ENCODE measurements around the gene LGALS1.
"Not testable (repeated sequence)": the region's sequence is repeated elsewhere in the genome, so short reads cannot be mapped to it uniquely, and the experiment has no call there.

LGALS1 gene

DNA sequence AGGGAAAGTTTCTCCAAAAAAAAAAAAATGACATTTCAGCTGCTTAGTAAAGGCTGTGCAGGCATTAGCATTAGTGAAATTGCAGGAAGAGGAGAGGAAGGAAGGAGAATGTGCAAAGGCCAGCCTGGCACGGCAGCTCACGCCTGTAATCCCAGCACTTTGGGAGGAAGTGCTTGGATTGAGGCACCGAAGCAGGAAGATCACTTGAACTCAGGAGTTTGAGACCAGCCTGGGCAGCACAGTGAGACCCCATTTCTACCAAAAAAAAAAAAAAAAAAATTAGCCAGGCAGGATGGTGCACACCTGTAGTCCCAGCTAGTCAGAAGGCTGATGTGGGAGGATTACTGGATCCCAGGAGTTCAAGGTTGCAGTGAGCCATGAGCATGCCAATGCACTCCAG, 29.2 kb downstream of the LGALS1 start:
- Histone ChIP-seq H3K4me3 (ENCODE audit: low read depth, low read length) (no peak overlapping the region), H3K9ac (ENCODE audit: low read depth, low read length) (no peak overlapping the region), H3K27me3 (ENCODE audit: control insufficient read depth, insufficient read depth, low read length) (no peaks in the 10 kb centered on the region), H3K9me3 (ENCODE audit: control insufficient read depth, insufficient read depth, low read length) (no peaks in the 10 kb centered on the region), H3K4me1 (ENCODE audit: control insufficient read depth, insufficient read depth, low read length) (no peaks in the 10 kb centered on the region), H3K36me3 (ENCODE audit: control insufficient read depth, insufficient read depth, low read length) (peaks cover 17% of the 10 kb centered on the region)

DNA sequence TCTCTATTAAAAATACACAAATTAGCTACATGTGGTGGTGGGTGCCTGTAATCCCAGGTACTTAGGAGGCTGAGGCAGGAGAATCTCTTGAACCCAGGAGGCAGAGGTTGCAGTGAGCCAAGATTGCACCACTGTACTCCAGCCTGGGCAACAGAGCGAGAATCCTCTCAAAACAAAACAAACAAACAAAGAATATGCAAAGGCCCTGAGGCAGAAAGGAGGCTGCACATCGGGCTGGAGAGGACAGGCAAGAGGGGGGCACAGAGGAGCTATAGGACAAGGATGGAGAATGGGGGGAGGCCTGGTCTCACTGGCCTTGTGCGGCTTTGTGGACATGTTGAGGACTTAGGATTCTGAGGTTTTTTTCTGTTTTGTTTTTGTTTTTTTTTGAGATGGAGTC, 29.8 kb downstream of the LGALS1 start:
- Histone ChIP-seq H3K9ac (ENCODE audit: low read depth, low read length) (no peak overlapping the region), H3K4me3 (ENCODE audit: low read depth, low read length) (no peak overlapping the region), H3K27me3 (ENCODE audit: control insufficient read depth, insufficient read depth, low read length) (no peaks in the 10 kb centered on the region), H3K9me3 (ENCODE audit: control insufficient read depth, insufficient read depth, low read length) (no peaks in the 10 kb centered on the region), H3K4me1 (ENCODE audit: control insufficient read depth, insufficient read depth, low read length) (no peaks in the 10 kb centered on the region), H3K36me3 (ENCODE audit: control insufficient read depth, insufficient read depth, low read length) (peaks cover 22% of the 10 kb centered on the region)

- H3K36me3 ChIP-seq (ENCODE audit: control insufficient read depth, insufficient read depth, low read length) = peaks cover 14% of the 10 kb centered on the region
- no peaks in the 10 kb centered on the region for H3K9me3 ChIP-seq (ENCODE audit: control insufficient read depth, insufficient read depth, low read length)
- H3K4me1 ChIP-seq (ENCODE audit: control insufficient read depth, insufficient read depth, low read length) = no peaks in the 10 kb centered on the region
- no peak overlapping the region for H3K9ac ChIP-seq (ENCODE audit: low read depth, low read length)
- no peaks in the 10 kb centered on the region for H3K27me3 ChIP-seq (ENCODE audit: control insufficient read depth, insufficient read depth, low read length)
- H3K4me3 ChIP-seq (ENCODE audit: low read depth, low read length) = no peak overlapping the region
These were observed 33.4 kb downstream of the LGALS1 start for GRCh38 chr22:37708580-37709444.

DNA sequence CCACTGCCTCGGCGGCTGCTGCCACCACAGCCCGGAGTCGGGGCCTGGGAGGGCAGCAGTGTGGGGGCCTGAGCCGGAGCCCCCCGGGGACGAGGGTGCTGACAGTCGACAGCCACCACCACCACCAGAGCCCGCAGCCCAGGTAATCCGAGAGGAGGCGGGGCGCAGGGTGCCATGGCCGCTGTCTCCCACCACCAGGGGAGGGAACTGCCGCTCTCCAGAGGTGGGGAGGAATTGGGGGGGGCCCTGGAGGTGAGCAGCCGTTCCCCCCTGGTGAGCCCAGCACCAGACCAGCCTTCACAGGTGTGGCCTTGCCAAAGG, 34.0 kb downstream of the LGALS1 start:
- H3K27me3 ChIP-seq (ENCODE audit: control insufficient read depth, insufficient read depth, low read length) = no peaks in the 10 kb centered on the region
- H3K4me3 ChIP-seq (ENCODE audit: low read depth, low read length) = no peak overlapping the region
- H3K9me3 ChIP-seq (ENCODE audit: control insufficient read depth, insufficient read depth, low read length) = no peaks in the 10 kb centered on the region
- H3K36me3 ChIP-seq (ENCODE audit: control insufficient read depth, insufficient read depth, low read length) = peaks cover 14% of the 10 kb centered on the region
- no peak overlapping the region for H3K9ac ChIP-seq (ENCODE audit: low read depth, low read length)
- no peaks in the 10 kb centered on the region for H3K4me1 ChIP-seq (ENCODE audit: control insufficient read depth, insufficient read depth, low read length)

- H3K9me3 ChIP-seq (ENCODE audit: control insufficient read depth, insufficient read depth, low read length) = no peaks in the 10 kb centered on the region
- no peaks in the 10 kb centered on the region for H3K27me3 ChIP-seq (ENCODE audit: control insufficient read depth, insufficient read depth, low read length)
- peaks cover 14% of the 10 kb centered on the region for H3K36me3 ChIP-seq (ENCODE audit: control insufficient read depth, insufficient read depth, low read length)
- no peak overlapping the region for H3K9ac ChIP-seq (ENCODE audit: low read depth, low read length)
- no peak overlapping the region for H3K4me3 ChIP-seq (ENCODE audit: low read depth, low read length)
- H3K4me1 ChIP-seq (ENCODE audit: control insufficient read depth, insufficient read depth, low read length) = no peaks in the 10 kb centered on the region
These were observed 35.2 kb downstream of the LGALS1 start for GRCh38 chr22:37710675-37711074.

GRCh38 chr22:37711490-37711889, 36.1 kb downstream of the LGALS1 start:
- Histone ChIP-seq H3K36me3 (ENCODE audit: control insufficient read depth, insufficient read depth, low read length) (peaks cover 8% of the 10 kb centered on the region), H3K4me1 (ENCODE audit: control insufficient read depth, insufficient read depth, low read length) (no peaks in the 10 kb centered on the region), H3K9me3 (ENCODE audit: control insufficient read depth, insufficient read depth, low read length) (no peaks in the 10 kb centered on the region), H3K27me3 (ENCODE audit: control insufficient read depth, insufficient read depth, low read length) (no peaks in the 10 kb centered on the region), H3K4me3 (ENCODE audit: low read depth, low read length) (no peak overlapping the region), H3K9ac (ENCODE audit: low read depth, low read length) (no peak overlapping the region)

DNA sequence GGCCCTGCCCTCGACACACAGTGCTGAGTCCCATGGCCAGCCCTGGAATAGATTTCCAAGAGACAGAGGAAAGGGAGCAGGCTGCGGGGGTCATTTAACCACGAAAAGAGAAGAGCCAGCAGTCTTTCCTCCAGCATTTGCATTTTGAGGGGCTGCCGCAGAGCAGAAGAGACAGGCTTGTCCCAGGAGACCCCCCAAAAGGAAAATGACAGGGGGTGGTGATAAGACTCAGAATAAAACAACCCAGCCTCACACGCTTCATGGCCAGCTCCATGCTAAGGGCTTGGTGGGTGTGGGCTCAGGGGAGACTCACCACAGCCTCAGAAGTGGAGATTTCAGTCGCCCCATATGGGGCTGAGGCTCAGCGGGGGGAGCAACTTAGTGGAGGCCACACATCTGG, 38.3 kb downstream of the LGALS1 start:
- Histone ChIP-seq H3K36me3 (ENCODE audit: control insufficient read depth, insufficient read depth, low read length) (peaks cover 11% of the 10 kb centered on the region), H3K4me1 (ENCODE audit: control insufficient read depth, insufficient read depth, low read length) (no peaks in the 10 kb centered on the region), H3K9me3 (ENCODE audit: control insufficient read depth, insufficient read depth, low read length) (no peaks in the 10 kb centered on the region), H3K4me3 (ENCODE audit: low read depth, low read length) (no peak overlapping the region), H3K27me3 (ENCODE audit: control insufficient read depth, insufficient read depth, low read length) (no peaks in the 10 kb centered on the region), H3K9ac (ENCODE audit: low read depth, low read length) (no peak overlapping the region)

GRCh38 chr22:37714634-37715033, 39.2 kb downstream of the LGALS1 start:
- H3K9me3 ChIP-seq (ENCODE audit: control insufficient read depth, insufficient read depth, low read length) = no peaks in the 10 kb centered on the region
- no peaks in the 10 kb centered on the region for H3K4me1 ChIP-seq (ENCODE audit: control insufficient read depth, insufficient read depth, low read length)
- H3K4me3 ChIP-seq (ENCODE audit: low read depth, low read length) = no peak overlapping the region
- H3K36me3 ChIP-seq (ENCODE audit: control insufficient read depth, insufficient read depth, low read length) = peaks cover 9% of the 10 kb centered on the region
- H3K27me3 ChIP-seq (ENCODE audit: control insufficient read depth, insufficient read depth, low read length) = no peaks in the 10 kb centered on the region
- H3K9ac ChIP-seq (ENCODE audit: low read depth, low read length) = no peak overlapping the region

GRCh38 chr22:37715760-37716159, 40.3 kb downstream of the LGALS1 start:
- H3K27me3 ChIP-seq (ENCODE audit: control insufficient read depth, insufficient read depth, low read length) = no peaks in the 10 kb centered on the region
- no peaks in the 10 kb centered on the region for H3K4me1 ChIP-seq (ENCODE audit: control insufficient read depth, insufficient read depth, low read length)
- H3K4me3 ChIP-seq (ENCODE audit: low read depth, low read length) = no peak overlapping the region
- peaks cover 4% of the 10 kb centered on the region for H3K36me3 ChIP-seq (ENCODE audit: control insufficient read depth, insufficient read depth, low read length)
- no peaks in the 10 kb centered on the region for H3K9me3 ChIP-seq (ENCODE audit: control insufficient read depth, insufficient read depth, low read length)
- H3K9ac ChIP-seq (ENCODE audit: low read depth, low read length) = no peak overlapping the region

GRCh38 chr22:37716708-37717107, 41.3 kb downstream of the LGALS1 start:
- Histone ChIP-seq H3K9ac (ENCODE audit: low read depth, low read length) (no peak overlapping the region), H3K4me3 (ENCODE audit: low read depth, low read length) (no peak overlapping the region)

DNA sequence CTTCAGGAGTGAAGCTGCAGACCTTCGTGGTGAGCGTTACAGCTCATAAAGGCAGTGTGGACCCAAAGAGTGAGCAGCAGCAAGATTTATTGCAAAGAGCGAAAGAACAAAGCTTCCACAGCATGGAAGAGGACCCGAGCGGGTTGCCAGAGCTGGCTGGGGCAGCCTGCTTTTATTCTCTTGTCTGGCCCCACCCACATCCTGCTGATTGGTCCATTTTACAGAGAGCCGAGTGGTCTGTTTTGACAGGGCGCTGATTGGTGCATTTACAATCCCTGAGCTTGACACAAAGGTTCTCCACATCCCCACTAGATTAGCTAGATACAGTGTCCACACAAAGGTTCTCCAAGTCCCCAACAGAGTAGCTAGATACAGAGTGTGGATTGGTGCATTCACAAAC, 41.8 kb downstream of the LGALS1 start:
- not testable (repeated sequence) for H3K36me3 ChIP-seq (ENCODE audit: control insufficient read depth, insufficient read depth, low read length); H3K27me3 ChIP-seq (ENCODE audit: control insufficient read depth, insufficient read depth, low read length); H3K9me3 ChIP-seq (ENCODE audit: control insufficient read depth, insufficient read depth, low read length); H3K4me1 ChIP-seq (ENCODE audit: control insufficient read depth, insufficient read depth, low read length); H3K9ac ChIP-seq (ENCODE audit: low read depth, low read length); H3K4me3 ChIP-seq (ENCODE audit: low read depth, low read length)

More at GRCh38 chr22:37716708-37717107, 41.3 kb downstream of the LGALS1 start:
- H3K4me1 ChIP-seq (ENCODE audit: control insufficient read depth, insufficient read depth, low read length) = no peaks in the 10 kb centered on the region
- H3K9me3 ChIP-seq (ENCODE audit: control insufficient read depth, insufficient read depth, low read length) = no peaks in the 10 kb centered on the region
- H3K36me3 ChIP-seq (ENCODE audit: control insufficient read depth, insufficient read depth, low read length) = peaks cover 6% of the 10 kb centered on the region
- no peaks in the 10 kb centered on the region for H3K27me3 ChIP-seq (ENCODE audit: control insufficient read depth, insufficient read depth, low read length)

DNA sequence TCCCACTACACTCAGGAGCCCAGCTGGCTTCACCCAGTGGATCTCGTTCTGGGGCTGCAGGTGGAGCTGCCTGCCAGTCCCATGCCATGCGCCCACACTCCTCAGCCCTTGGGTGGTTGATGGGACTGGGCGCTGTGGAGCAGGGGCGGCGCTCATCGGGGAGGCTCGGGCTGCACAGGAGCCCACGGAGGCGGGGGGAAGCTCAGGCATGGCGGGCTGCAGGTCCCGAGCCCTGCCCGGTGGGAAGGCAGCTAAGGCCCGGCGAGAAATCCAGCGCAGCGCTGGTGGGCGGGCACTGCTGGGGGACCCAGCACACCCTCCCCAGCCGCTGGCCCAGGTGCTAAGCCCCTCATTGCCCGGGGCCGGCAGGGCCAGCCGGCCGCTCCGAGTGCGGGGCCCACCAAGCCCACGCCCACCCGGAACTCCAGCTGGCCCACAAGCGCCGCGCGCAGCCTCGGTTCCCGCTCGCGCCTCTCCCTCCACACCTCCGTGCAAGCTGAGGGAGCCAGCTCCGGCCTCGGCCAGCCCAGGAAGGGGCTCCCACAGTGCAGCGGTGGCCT, 42.4 kb downstream of the LGALS1 start:
- not testable (repeated sequence) for H3K4me3 ChIP-seq (ENCODE audit: low read depth, low read length); H3K27me3 ChIP-seq (ENCODE audit: control insufficient read depth, insufficient read depth, low read length); H3K4me1 ChIP-seq (ENCODE audit: control insufficient read depth, insufficient read depth, low read length)

More for the DNA sequence above, 42.4 kb downstream of the LGALS1 start:
- H3K36me3 ChIP-seq (ENCODE audit: control insufficient read depth, insufficient read depth, low read length); H3K9ac ChIP-seq (ENCODE audit: low read depth, low read length); H3K9me3 ChIP-seq (ENCODE audit: control insufficient read depth, insufficient read depth, low read length): not testable (repeated sequence)
